Tibial artery (tissue), 4 donors: Measurements from ENCODE around the gene CARM1.
A peak's percentile ranks its signal among the peaks of the same experiment; 100 is the strongest.

Source experiments
- DNase-seq, 2 donors: peaks; one replicate each; pipeline ENCODE4 v3.0.0-alpha.2; 2019
- H3K27ac ChIP-seq, 2 donors: fragments of 200-600 bp; sonication (generic) in 1 of 2; 1 replicate in 1 of 2; 2 replicates in 1 of 2; pipeline ENCODE4 v1.5.1; 2018 to 2019; ENCODE audit warnings: mild to moderate bottlenecking in 1 of 2
- H3K27me3 ChIP-seq, 2 donors: fragments of 200-600 bp; sonication (generic) in 1 of 2; one replicate each; pipeline versions ENCODE4 v1.5.1 to v1.6.0; 2016 to 2019
- H3K36me3 ChIP-seq, 3 donors: fragments of 200-600 bp; sonication (generic) in 2 of 3; one replicate each; pipeline ENCODE4 v1.5.1; 2016 to 2019; ENCODE audit warnings: mild to moderate bottlenecking in 2 of 3
- H3K4me1 ChIP-seq, 4 donors: fragments of 200-600 bp; sonication (generic) in 2 of 4; 1 replicate in 3 of 4; 2 replicates in 1 of 4; pipeline ENCODE4 v1.5.1; 2016 to 2019
- H3K4me3 ChIP-seq, 2 donors: fragments of 200-600 bp; sonication (generic) in 1 of 2; 1 replicate in 1 of 2; 2 replicates in 1 of 2; pipeline ENCODE4 v1.5.1; 2018 to 2019; ENCODE audit warnings: mild to moderate bottlenecking in 2 of 2
- H3K9me3 ChIP-seq, 3 donors: fragments of 200-600 bp; sonication (generic) in 1 of 3; one replicate each; pipeline ENCODE4 v1.5.1; 2016 to 2019
- intact Hi-C: fragments of 100-400 bp; cut with DNase I; formaldehyde crosslinking; loops from one replicate; pipeline ENCODE4 v1.15.0; 2023; ENCODE audit warnings: low total_unique reads
- TF ChIP-seq, protein P1 (sequence below), 2 experiments: fragments of 200-600 bp in 1 of 2; fragments of 450-650 bp in 1 of 2; IDR thresholded peaks; one replicate each; pipeline ENCODE4 v1.5.1; 2017 to 2019; ENCODE audit warnings: antibody characterized with exemption in 2 of 2, mild to moderate bottlenecking in 1 of 2, moderate library complexity in 1 of 2

Gene CARM1

DNA sequence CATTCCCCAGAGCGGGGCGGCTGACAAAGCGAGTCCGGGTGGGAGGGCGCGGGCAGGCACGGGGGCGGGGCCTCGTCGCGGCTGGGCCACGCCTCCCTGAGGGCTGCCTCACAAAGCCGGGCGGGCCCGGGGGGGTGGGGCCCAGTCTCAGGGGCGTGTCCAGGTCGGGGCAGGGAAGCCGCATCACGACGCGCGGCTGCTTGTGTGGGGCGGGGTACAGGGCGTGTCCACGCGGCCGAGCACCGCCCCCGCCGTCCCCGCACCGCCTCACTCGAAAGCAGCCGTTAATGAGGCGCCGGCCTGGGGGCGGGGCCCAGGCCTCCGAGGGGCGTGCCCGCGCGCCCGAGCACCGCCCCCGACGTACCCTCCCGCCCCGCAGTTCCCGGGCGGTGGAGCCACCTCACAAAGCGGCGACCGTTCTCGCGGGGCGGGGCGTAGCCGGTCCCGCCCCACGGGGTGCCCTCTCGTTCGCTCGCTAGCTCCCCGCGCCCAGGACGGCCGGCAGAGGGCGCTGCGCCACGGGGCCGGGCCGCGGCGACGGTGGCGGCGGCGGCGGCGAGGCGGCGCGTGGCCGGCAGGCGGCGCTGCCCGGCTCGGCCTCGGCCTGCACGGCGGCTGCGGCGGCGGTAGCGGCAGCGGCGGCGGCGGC is at the start of gene CARM1:
Gene CARM1, plus strand, starts transcription at position 599 of the 649 bp plus-strand sequence. CDS start 150 bp downstream, outside the sequence.
- intact Hi-C loops, result loop anchor here (5.0 kb wide), 1 partner anchor 56 kb away; the partner anchor contains the start of genes TIMM29 and YIPF2
- peak within 1 kb of the TSS; percentile 76 to 93 for H3K4me3 ChIP-seq
- no peaks in the 10 kb centered on the region for H3K27me3 ChIP-seq
- H3K36me3 ChIP-seq, result no peaks in the 10 kb centered on the region
- H3K9me3 ChIP-seq, result no peaks in the 10 kb centered on the region
- TF ChIP-seq, protein P1, sequence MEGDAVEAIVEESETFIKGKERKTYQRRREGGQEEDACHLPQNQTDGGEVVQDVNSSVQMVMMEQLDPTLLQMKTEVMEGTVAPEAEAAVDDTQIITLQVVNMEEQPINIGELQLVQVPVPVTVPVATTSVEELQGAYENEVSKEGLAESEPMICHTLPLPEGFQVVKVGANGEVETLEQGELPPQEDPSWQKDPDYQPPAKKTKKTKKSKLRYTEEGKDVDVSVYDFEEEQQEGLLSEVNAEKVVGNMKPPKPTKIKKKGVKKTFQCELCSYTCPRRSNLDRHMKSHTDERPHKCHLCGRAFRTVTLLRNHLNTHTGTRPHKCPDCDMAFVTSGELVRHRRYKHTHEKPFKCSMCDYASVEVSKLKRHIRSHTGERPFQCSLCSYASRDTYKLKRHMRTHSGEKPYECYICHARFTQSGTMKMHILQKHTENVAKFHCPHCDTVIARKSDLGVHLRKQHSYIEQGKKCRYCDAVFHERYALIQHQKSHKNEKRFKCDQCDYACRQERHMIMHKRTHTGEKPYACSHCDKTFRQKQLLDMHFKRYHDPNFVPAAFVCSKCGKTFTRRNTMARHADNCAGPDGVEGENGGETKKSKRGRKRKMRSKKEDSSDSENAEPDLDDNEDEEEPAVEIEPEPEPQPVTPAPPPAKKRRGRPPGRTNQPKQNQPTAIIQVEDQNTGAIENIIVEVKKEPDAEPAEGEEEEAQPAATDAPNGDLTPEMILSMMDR (IDR thresholded peaks at IDR 0.05), result peak; percentile 56 to 99
- peak within 1 kb of the TSS; percentile 86 to 87 for H3K27ac ChIP-seq
- DNase-seq, result peak; percentile 99 to 100
- H3K4me1 ChIP-seq, result peaks cover 7 to 30% (median 17%) of the 10 kb centered on the region in 4 donors

DNA sequence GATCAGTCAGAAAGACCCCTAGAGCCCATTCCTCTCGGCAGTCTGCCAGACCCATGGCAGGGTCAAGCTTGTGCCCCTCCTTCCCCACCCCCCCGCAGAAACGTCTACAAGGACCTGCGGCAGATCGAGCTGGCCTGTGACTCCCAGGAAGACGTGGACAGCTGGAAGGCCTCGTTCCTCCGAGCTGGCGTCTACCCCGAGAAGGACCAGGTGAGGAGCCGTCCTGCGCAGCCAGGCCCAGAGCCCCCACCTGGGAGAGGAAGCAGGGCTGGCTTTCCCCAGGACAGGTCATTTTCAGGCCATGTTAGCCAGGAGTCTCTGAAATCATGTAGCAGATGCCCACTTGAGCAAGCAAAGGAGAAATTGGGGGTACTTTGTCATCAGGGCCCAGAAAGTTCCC is 47.7 kb upstream of the CARM1 start:
- no peaks in the 10 kb centered on the region for H3K27me3 ChIP-seq
- no peak overlapping the region for H3K4me3 ChIP-seq
- intact Hi-C loops, result no loop called here
- no peak overlapping the region for H3K27ac ChIP-seq
- peaks cover 57 to 97% (median 74%) of the 10 kb centered on the region in 3 donors for H3K36me3 ChIP-seq
- no peak for DNase-seq
- TF ChIP-seq, protein P1 (IDR thresholded peaks at IDR 0.05), result no peak
- H3K4me1 ChIP-seq, result peaks cover 0 to 3% (median under 1%) of the 10 kb centered on the region in 4 donors
- H3K9me3 ChIP-seq, result no peaks in the 10 kb centered on the region

DNA sequence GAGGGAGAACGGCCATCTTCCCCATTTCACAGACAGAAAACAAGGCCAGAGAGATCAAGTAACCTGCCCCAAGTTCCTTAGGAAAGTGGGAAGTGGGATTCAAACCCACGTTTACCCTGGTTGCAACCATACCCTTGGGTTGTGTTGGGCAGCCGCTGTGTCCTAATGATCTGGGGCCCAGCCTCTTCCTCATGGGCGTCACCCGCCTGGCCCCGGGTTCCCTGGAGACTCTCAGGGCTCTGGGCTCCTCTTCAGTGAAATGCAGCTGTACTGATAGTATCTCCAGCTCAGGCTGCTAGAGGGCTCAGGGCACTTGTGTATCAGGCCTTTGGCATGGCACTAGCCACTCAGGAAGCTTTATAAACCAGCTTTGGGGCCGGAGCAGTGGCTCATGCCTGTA is 45.1 kb upstream of the CARM1 start:
- Histone ChIP-seq H3K4me3 (no peak overlapping the region), H3K27ac (no peak overlapping the region), H3K36me3 (peaks cover 49 to 97% (median 76%) of the 10 kb centered on the region in 3 donors), H3K4me1 (no peaks in the 10 kb centered on the region), H3K27me3 (no peaks in the 10 kb centered on the region), H3K9me3 (no peaks in the 10 kb centered on the region)
- TF ChIP-seq, protein P1 (IDR thresholded peaks at IDR 0.05), result no peak
- no peak for DNase-seq
- intact Hi-C loops, result no loop called here

DNA sequence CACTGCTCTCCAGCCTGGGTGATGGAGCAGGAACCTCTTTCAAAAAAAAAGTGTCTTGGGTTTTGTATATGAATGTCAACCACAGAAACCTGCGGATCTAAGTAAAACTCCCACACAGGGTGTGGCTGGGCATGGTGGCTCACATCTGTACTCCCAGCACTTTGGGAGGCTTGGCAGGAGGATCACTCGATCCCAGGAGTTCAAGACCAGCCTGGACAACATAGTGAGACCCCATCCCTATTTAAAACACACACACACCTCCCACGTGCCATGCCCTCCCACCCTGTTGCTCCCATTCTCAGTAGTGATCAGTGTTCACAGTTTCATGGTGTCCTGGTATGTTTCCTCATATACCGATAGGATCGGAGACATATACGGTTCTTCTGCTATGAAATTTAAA is 44.5 kb upstream of the CARM1 start:
- intact Hi-C loops, result no loop called here
- no peaks in the 10 kb centered on the region for H3K27me3 ChIP-seq
- no peaks in the 10 kb centered on the region for H3K9me3 ChIP-seq
- H3K4me3 ChIP-seq, result no peak overlapping the region
- peaks cover 48 to 97% (median 72%) of the 10 kb centered on the region in 3 donors for H3K36me3 ChIP-seq
- DNase-seq, result no peak
- no peaks in the 10 kb centered on the region for H3K4me1 ChIP-seq
- no peak overlapping the region for H3K27ac ChIP-seq
- TF ChIP-seq, protein P1 (IDR thresholded peaks at IDR 0.05), result no peak

DNA sequence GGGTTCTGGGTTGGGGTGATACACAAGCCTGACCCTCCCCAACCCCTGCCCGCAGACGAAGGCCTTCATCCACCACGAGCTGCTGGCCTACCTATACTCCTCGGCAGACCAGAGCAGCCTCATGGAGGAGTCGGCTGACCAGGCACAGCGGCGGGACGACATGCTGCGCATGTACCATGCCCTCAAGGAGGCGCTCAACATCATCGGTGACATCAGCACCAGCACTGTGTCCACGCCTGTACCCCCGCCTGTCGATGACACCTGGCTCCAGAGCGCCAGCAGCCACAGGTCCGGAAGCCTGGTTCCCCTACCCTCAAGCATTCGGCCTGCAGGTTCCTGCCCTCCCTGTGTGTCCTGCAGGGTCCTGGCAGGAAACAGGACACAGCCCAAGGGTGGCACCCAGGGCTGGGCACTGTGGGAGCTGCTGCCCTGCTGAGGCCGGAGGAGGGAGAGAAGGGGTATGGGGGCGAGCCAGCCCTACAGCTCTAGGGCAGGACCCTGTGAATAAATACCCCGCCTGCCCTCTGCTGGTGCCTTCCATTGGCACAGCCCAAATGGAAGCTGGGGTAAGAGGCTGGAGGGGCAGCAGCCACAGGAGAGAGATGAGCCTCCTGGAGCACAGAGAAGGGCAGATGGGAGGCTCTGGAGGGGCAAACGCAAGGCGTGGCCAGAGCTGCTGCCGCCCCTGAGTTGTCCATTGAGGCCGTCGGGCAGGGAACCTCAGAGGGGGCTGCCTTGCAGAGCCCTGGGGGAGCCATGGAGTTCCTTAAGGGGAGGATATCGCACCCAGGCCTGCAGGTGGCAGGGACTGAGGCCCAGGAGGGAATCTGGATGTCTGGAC is 42.2 kb upstream of the CARM1 start:
- Histone ChIP-seq H3K9me3 (no peaks in the 10 kb centered on the region), H3K27me3 (no peaks in the 10 kb centered on the region), H3K36me3 (peaks cover 39 to 100% (median 73%) of the 10 kb centered on the region in 3 donors), H3K27ac (no peak overlapping the region), H3K4me3 (no peak overlapping the region), H3K4me1 (no peaks in the 10 kb centered on the region)
- DNase-seq, result no peak
- intact Hi-C loops, result no loop called here
- TF ChIP-seq, protein P1 (IDR thresholded peaks at IDR 0.05), result no peak
